ENCODE data around the gene ZFP90. TPM values are rescaled to one million over a fixed set of nuclear protein-coding genes. Genes with fewer than 3 reads are reported as not detected.

The ZFP90 gene
- polyA plus RNA-seq, 2 of the 4 experiments (the other 2 are of a cell fraction) = 13.8 to 21.6 TPM

GRCh38 chr16:68607443-68607842 is 68.4 kb downstream of the ZFP90 start:
- no peak for DNase-seq (ENCODE audit: low read depth in 1 of 2, low spot score in 1 of 2)
- 0 out of 3 replicates have a peak, but pooled peaks cover 6% of the 10 kb centered on the region for H3K9me3 ChIP-seq
- POLR2A ChIA-PET = no interaction called here
- H3K27ac ChIP-seq = no peak overlapping the region
- WGBS (ENCODE audit: missing lambda C conversion rate) = 81% methylated on average over 7 of the region's 7 CpGs
- H3K4me1 ChIP-seq = no peaks in the 10 kb centered on the region
- no peak for ATAC-seq
- H3K4me3 ChIP-seq = no peak overlapping the region
- CTCF ChIA-PET = no interaction called here
- H3K4me2 ChIP-seq = no peak overlapping the region
- no peak for TF ChIP-seq SMC3 (IDR thresholded peaks at IDR 0.05)
- TF ChIP-seq GATA3 (IDR thresholded peaks at IDR 0.05; ENCODE audit: borderline replicate concordance) = no peak
- TF ChIP-seq ESRRA (IDR thresholded peaks at IDR 0.05; ENCODE audit: borderline replicate concordance, low read length) = no peak
- TF ChIP-seq, protein P1, sequence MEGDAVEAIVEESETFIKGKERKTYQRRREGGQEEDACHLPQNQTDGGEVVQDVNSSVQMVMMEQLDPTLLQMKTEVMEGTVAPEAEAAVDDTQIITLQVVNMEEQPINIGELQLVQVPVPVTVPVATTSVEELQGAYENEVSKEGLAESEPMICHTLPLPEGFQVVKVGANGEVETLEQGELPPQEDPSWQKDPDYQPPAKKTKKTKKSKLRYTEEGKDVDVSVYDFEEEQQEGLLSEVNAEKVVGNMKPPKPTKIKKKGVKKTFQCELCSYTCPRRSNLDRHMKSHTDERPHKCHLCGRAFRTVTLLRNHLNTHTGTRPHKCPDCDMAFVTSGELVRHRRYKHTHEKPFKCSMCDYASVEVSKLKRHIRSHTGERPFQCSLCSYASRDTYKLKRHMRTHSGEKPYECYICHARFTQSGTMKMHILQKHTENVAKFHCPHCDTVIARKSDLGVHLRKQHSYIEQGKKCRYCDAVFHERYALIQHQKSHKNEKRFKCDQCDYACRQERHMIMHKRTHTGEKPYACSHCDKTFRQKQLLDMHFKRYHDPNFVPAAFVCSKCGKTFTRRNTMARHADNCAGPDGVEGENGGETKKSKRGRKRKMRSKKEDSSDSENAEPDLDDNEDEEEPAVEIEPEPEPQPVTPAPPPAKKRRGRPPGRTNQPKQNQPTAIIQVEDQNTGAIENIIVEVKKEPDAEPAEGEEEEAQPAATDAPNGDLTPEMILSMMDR (IDR thresholded peaks at IDR 0.05) = no peak
- no peak for TF ChIP-seq ZFP36 (IDR thresholded peaks at IDR 0.05; ENCODE audit: borderline replicate concordance, partially characterized antibody)
- TF ChIP-seq, protein P2, sequence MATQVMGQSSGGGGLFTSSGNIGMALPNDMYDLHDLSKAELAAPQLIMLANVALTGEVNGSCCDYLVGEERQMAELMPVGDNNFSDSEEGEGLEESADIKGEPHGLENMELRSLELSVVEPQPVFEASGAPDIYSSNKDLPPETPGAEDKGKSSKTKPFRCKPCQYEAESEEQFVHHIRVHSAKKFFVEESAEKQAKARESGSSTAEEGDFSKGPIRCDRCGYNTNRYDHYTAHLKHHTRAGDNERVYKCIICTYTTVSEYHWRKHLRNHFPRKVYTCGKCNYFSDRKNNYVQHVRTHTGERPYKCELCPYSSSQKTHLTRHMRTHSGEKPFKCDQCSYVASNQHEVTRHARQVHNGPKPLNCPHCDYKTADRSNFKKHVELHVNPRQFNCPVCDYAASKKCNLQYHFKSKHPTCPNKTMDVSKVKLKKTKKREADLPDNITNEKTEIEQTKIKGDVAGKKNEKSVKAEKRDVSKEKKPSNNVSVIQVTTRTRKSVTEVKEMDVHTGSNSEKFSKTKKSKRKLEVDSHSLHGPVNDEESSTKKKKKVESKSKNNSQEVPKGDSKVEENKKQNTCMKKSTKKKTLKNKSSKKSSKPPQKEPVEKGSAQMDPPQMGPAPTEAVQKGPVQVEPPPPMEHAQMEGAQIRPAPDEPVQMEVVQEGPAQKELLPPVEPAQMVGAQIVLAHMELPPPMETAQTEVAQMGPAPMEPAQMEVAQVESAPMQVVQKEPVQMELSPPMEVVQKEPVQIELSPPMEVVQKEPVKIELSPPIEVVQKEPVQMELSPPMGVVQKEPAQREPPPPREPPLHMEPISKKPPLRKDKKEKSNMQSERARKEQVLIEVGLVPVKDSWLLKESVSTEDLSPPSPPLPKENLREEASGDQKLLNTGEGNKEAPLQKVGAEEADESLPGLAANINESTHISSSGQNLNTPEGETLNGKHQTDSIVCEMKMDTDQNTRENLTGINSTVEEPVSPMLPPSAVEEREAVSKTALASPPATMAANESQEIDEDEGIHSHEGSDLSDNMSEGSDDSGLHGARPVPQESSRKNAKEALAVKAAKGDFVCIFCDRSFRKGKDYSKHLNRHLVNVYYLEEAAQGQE (IDR thresholded peaks at IDR 0.05) = no peak
- TF ChIP-seq MAFK (IDR thresholded peaks at IDR 0.05; ENCODE audit: partially characterized antibody) = no peak
- TF ChIP-seq RARB (CRISPR knock-in tag; IDR thresholded peaks at IDR 0.05) = no peak
- TF ChIP-seq JUNB (IDR thresholded peaks at IDR 0.05) = no peak
- TF ChIP-seq, protein P3, sequence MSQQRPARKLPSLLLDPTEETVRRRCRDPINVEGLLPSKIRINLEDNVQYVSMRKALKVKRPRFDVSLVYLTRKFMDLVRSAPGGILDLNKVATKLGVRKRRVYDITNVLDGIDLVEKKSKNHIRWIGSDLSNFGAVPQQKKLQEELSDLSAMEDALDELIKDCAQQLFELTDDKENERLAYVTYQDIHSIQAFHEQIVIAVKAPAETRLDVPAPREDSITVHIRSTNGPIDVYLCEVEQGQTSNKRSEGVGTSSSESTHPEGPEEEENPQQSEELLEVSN (IDR thresholded peaks at IDR 0.05; ENCODE audit: borderline replicate concordance, low read depth) = no peak
- TF ChIP-seq, protein P4, sequence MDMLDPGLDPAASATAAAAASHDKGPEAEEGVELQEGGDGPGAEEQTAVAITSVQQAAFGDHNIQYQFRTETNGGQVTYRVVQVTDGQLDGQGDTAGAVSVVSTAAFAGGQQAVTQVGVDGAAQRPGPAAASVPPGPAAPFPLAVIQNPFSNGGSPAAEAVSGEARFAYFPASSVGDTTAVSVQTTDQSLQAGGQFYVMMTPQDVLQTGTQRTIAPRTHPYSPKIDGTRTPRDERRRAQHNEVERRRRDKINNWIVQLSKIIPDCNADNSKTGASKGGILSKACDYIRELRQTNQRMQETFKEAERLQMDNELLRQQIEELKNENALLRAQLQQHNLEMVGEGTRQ (IDR thresholded peaks at IDR 0.05) = no peak
- TF ChIP-seq HEYL (CRISPR knock-in tag; IDR thresholded peaks at IDR 0.05) = no peak
- TF ChIP-seq HOXB5 (CRISPR knock-in tag; IDR thresholded peaks at IDR 0.05) = no peak
- no peak for TF ChIP-seq EHF (CRISPR knock-in tag; IDR thresholded peaks at IDR 0.05)
- TF ChIP-seq EHMT2 (IDR thresholded peaks at IDR 0.05; ENCODE audit: low read depth) = no peak
- FAIRE-seq = no peak

DNA sequence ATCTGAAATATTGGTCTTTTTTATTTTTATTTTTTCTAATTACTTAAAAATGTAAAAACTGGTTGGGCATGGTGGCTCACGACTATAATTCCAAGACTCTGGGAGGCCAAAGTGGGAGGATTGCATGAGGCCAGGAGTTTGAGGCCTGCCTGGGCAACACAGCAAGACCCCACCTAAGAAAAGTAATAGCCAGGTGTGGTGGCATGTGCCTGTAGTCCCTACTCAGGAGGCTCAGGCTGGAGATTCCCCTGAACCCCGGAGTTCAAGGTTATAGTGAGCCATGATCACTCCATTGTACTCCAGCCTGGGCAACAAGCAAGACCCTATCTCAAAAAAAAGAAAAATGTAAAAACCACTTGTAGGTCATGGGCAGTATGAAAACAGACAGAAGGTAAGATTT is 69.2 kb downstream of the ZFP90 start:
- POLR2A ChIA-PET = no interaction called here
- FAIRE-seq (no peak), DNase-seq (ENCODE audit: low read depth in 1 of 2, low spot score in 1 of 2) (no peak), ATAC-seq (no peak)
- CTCF ChIA-PET = interaction anchor here (0.7 to 1.3 kb wide), 2 partner anchors 14 to 18 kb away, joined by 3 read pairs; no protein-coding TSS in a partner anchor
- no peak overlapping the region for H3K4me2 ChIP-seq
- H3K9me3 ChIP-seq = peaks cover 12% of the 10 kb centered on the region; the same call in 2 of the 3 replicates
- H3K4me1 ChIP-seq = no peaks in the 10 kb centered on the region
- H3K4me3 ChIP-seq = no peak overlapping the region
- no peak overlapping the region for H3K27ac ChIP-seq
- TF ChIP-seq RCOR1 (IDR thresholded peaks at IDR 0.05; ENCODE audit: low read depth, low read length) = no peak
- WGBS (ENCODE audit: missing lambda C conversion rate) = 31% methylated on average over 2 of the region's 2 CpGs

DNA sequence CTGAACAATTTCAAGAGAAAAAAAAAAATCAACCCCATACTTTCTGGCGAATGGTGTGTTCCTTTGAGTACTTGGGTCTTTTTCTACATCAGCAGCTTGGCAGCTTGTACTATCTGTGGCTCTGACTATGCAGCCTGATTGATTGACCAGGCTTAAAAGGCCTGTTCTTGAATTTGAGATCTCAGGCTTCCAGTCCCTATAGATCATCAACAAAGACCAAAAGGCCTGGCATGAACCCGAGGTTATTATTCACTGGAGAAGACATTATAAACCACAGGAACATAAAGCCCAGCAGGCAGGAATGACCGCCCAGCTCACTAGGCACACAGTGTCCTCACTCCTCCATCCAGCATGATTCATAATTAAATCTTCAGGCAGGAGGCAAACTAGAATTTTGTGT is 73.9 kb downstream of the ZFP90 start:
- POLR2A ChIA-PET = no interaction called here

More for the DNA sequence above, 73.9 kb downstream of the ZFP90 start:
- CTCF ChIA-PET = interaction anchor here (0.8 to 1.1 kb wide), 2 partner anchors 12 to 22 kb away, joined by 3 to 4 read pairs; no protein-coding TSS in a partner anchor
- 18% methylated on average over 3 of the region's 3 CpGs for WGBS (ENCODE audit: missing lambda C conversion rate)
- ATAC-seq (no peak), FAIRE-seq (no peak), DNase-seq (ENCODE audit: low read depth in 1 of 2, low spot score in 1 of 2) (no peak)
- Histone ChIP-seq H3K27ac (no peak overlapping the region), H3K4me1 (no peaks in the 10 kb centered on the region), H3K9me3 (peaks cover 28% of the 10 kb centered on the region), H3K4me2 (no peak overlapping the region), H3K4me3 (no peak overlapping the region)
- TF ChIP-seq, protein P5, sequence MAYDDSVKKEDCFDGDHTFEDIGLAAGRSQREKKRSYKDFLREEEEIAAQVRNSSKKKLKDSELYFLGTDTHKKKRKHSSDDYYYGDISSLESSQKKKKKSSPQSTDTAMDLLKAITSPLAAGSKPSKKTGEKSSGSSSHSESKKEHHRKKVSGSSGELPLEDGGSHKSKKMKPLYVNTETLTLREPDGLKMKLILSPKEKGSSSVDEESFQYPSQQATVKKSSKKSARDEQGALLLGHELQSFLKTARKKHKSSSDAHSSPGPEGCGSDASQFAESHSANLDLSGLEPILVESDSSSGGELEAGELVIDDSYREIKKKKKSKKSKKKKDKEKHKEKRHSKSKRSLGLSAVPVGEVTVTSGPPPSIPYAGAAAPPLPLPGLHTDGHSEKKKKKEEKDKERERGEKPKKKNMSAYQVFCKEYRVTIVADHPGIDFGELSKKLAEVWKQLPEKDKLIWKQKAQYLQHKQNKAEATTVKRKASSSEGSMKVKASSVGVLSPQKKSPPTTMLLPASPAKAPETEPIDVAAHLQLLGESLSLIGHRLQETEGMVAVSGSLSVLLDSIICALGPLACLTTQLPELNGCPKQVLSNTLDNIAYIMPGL (CRISPR knock-in tag; IDR thresholded peaks at IDR 0.05; ENCODE audit: borderline replicate concordance) = no peak
- TF ChIP-seq FOSL2 (IDR thresholded peaks at IDR 0.05) = no peak
- TF ChIP-seq FOSL2 (CRISPR knock-in tag; IDR thresholded peaks at IDR 0.05) = no peak
- TF ChIP-seq NFE2L2 (conservative IDR thresholded peaks at IDR 0.05; ENCODE audit: low read length) = no peak
- TF ChIP-seq HOXB13 (CRISPR knock-in tag; IDR thresholded peaks at IDR 0.05; ENCODE audit: low read depth) = no peak
- TF ChIP-seq EHMT2 (IDR thresholded peaks at IDR 0.05; ENCODE audit: low read depth) = no peak
- TF ChIP-seq EP300 (IDR thresholded peaks at IDR 0.05) = no peak
- TF ChIP-seq ZSCAN20 (CRISPR knock-in tag; IDR thresholded peaks at IDR 0.05) = no peak
- TF ChIP-seq PBX3 (IDR thresholded peaks at IDR 0.05) = no peak
